HPDE6-E6E7 (cell line): ENCODE measurements around the gene SPINT3.
"Not testable (repeated sequence)": the region's sequence is repeated elsewhere in the genome, so short reads cannot be mapped to it uniquely, and the experiment has no call there.

ENCODE experiments used
- DNase-seq: peaks from one replicate; pipeline ENCODE4 v3.0.0; 2011; ENCODE audit warnings: missing footprints; ENCODE audit errors: extremely low spot score

The SPINT3 gene

DNA sequence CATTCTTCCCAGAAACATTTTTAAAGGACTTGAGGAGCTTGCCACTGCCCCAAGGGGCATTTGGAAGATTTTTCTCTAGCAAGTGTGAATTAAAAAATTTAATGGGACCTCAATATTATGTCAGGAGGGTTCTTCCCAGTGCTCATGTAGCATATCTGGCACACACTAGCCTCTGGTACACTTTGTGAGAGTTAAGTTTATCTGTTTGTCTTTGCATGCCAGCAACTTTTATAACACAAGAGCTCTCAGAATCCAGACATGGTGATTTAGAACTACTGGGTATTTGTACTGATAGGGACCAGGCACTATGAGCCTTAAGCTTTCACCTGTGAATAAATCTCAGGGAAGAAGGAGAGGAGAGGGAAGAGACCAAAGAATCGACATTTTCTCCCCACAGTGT, 12.9 kb downstream of the SPINT3 start:
- DNase-seq = no peak

- DNase-seq = no peak
These were observed 13.8 kb downstream of the SPINT3 start for GRCh38 chr20:45501600-45501999.

- no peak for DNase-seq
These were observed 15.4 kb downstream of the SPINT3 start for GRCh38 chr20:45500022-45500421.

GRCh38 chr20:45497971-45498494, 17.4 kb downstream of the SPINT3 start:
- DNase-seq = no peak

- no peak for DNase-seq
These were observed 19.3 kb downstream of the SPINT3 start for GRCh38 chr20:45496166-45496565.

- DNase-seq = no peak
These were observed 19.9 kb downstream of the SPINT3 start for GRCh38 chr20:45495501-45495941.

DNA sequence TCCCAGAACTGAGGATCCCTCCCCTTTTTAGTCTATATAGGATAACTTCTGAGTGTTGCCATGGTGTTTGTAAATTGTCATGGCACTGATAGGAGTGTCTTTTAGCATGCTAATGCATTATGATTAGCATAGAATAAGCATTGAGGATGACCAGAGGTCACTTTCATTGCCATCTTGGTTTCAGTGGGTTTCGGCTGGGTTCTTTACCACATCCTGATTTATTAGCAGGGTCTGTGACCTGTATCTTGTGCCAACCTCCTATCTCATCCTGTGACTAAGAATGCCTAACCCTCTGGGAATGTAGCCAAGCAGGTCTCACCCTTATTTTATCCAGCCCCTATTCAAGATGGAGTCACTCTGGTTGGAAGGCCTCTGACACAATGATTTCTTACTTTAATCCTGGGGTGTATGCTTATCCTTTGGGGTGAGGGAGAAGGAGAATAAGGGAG, 26.3 kb downstream of the SPINT3 start:
- no peak for DNase-seq

DNA sequence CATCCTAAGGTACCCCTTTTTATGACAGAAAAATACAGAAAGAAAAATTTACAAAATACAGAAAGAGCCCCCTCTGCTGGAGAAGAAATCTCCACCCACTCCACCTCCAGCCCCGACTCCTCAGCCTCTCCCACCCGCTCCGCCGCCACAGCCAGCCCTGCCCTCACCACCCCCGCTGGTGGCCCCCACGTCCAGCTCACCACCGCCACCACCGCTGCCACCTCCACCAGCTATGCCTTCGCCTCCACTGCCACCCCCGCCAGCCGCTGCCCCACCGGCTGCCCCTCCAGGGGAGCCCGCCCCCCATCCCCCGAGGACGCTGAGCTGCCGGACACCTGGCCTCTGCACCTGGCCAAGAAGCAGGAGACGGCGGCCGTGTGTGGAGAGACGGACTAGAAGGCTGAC, 28.2 kb downstream of the SPINT3 start:
- no peak for DNase-seq

DNA sequence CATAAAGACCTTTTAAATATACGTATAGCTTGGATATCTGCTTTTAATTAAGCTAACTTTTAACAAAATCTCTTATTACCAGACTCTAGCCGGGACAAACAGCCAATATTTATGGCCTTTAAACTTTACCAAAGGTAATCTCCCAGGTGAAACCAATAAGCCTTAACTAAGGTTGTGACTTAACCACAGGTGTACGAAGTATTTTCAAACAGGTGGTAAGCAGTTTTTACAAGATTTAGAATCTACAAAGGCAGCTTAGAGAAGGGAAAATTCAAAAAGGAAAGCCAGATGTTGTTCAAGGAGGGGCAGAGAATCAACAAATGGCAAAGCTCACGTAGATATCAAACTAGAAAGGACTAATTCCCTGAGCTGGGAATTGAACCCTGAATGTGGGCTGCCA, 30.0 kb downstream of the SPINT3 start:
- DNase-seq = no peak

- no peak for DNase-seq
These were observed 30.7 kb downstream of the SPINT3 start for GRCh38 chr20:45484676-45485075.

DNA sequence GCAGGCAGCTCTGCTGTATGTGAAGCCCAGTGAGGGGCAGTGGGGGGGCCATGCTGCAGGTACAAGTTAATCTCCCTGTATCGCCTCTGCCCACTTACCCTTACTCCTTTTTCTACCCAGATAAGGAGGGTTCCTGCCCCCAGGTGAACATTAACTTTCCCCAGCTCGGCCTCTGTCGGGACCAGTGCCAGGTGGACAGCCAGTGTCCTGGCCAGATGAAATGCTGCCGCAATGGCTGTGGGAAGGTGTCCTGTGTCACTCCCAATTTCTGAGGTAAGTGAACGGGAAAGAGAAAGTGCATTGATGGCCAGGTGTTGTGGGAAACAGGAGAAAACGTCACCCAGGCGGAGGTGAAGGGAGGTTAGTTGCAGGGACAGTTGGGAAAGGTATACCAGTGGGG, 35.6 kb downstream of the SPINT3 start:
- DNase-seq = no peak

GRCh38 chr20:45477530-45478148, 37.8 kb downstream of the SPINT3 start:
- DNase-seq = not testable (repeated sequence)

DNA sequence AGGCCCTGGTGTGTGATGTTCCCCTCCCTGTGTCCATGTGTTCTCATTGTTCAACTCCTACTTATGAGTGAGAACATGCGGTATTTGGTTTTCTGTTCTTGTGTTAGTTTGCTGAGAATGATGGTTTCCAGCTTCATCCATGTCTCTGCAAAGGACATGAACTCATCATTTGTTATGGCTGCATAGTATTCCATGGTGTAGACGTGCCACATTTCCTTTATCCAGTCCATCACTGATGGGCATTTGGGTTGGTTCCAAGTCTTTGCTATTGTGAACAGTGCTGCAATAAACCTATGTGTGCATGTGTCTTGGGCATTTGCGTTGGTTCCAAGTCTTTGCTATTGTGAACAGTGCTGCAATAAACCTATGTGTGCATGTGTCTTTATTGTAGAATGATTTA, 43.1 kb downstream of the SPINT3 start:
- not testable (repeated sequence) for DNase-seq

DNA sequence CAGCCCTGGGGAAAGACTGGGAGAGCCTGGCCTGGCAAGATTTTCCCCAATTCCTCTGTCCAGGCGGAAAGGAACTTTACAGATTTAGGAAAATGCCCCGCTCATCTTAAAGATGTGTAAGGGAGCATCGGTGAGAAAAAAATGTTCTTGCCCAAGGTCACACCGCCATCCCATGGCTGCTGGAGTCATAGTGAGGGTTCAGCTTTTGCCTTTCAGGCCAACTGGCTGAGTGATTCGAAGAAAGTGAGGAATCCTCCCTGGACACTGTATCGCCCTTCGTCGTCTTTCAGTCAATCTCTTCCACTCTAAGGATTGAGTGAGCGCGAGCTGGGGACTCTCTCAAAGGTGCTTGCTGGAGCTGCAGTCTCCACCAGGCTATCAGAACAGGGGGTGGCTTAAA, 44.5 kb downstream of the SPINT3 start:
- DNase-seq = no peak

- no peak for DNase-seq
These were observed 45.0 kb downstream of the SPINT3 start for GRCh38 chr20:45470262-45470931.

DNA sequence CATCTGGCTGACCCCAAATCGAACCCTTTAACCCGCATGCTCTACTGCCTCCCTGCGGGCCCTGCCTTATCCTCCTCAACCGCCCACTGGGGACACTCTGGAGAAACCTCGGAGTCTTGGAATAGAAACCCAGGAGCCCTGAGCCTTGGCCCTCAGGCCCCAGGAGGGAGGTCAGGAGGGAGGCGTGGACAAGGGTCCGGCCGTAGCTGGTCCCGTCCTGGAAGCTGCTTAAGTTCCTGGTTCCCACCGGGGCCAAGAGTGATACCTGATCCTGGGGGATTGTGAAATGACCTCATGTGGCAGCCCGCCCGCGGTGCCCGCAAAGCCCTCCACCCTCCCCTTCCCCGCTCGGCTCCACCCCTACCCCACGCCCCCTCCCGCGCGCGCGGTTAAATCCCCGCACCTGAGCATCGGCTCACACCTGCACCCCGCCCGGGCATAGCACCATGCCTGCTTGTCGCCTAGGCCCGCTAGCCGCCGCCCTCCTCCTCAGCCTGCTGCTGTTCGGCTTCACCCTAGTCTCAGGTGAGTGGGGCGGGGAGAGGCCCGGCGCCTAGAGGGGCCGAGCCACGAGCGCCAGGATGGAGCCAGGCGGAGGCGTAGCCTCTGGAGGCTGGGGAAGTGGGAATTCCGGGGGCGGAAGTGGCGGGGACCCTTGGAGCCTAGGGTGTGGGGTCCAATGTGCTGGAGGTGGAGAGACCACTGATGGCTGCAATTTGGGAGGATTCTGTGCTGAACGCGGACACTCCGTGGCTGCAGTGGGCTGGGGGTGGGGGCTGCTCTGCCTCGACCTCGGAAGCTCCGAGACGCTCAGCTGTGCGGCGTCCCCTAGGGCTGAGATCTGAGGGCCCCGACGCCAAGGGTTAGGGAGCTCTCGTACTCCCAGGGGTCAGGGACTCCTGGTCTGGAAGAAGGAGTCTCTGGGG, 45.8 kb downstream of the SPINT3 start, which contains the start of gene WFDC2:
Gene WFDC2 (plus strand): TSS at position 418 of the 926 bp plus-strand sequence. CDS start 29 bp downstream, at position 447.
- no peak for DNase-seq

- DNase-seq = no peak
These were observed 47.6 kb downstream of the SPINT3 start for GRCh38 chr20:45467861-45468260.

GRCh38 chr20:45467172-45467571, 48.2 kb downstream of the SPINT3 start:
- DNase-seq = no peak

- DNase-seq = no peak
These were observed 49.7 kb downstream of the SPINT3 start for GRCh38 chr20:45465491-45466266.

GRCh38 chr20:45463709-45464108, 51.7 kb downstream of the SPINT3 start:
- DNase-seq = no peak
